Measurements from ENCODE around the gene DHRS7B.

DHRS7B gene

DNA sequence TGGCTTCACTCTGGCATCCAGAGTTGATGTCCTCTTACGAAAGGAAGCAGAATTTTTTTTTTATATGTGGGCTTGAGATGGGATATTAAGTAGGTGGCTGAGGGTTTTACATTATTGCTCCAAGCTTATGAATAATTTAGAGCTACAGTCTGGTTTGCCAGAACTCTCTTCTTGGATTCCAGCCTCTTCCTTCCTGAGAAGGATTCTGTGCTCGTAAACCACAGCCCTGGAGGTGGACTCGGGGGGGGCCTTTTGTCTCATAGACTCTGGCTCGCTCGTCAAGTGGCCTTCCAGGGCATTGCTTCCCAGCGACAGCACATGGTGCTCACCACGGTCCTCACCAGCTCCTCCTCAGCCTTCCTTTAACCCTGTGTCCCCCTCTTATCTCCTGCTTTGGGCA is 44.0 kb downstream of the DHRS7B start:
- no peak overlapping the region for H3K4me3 ChIP-seq (ENCODE audit: severe bottlenecking)
- no peak overlapping the region for H3K27ac ChIP-seq (ENCODE audit: poor library complexity, severe bottlenecking)
- H3K27me3 ChIP-seq (ENCODE audit: insufficient read depth, poor library complexity, severe bottlenecking): no peaks in the 10 kb centered on the region
- ATAC-seq (ENCODE audit: low read depth) (no peak), DNase-seq (ENCODE audit: low spot score) (no peak)
- H3K36me3 ChIP-seq (ENCODE audit: low read depth): no peaks in the 10 kb centered on the region; the same call in 1 of the 2 replicates
- no peaks in the 10 kb centered on the region for H3K9me3 ChIP-seq (ENCODE audit: severe bottlenecking)
- no peaks in the 10 kb centered on the region for H3K4me1 ChIP-seq (ENCODE audit: insufficient read depth, poor library complexity, severe bottlenecking)
- TF ChIP-seq, protein P1, sequence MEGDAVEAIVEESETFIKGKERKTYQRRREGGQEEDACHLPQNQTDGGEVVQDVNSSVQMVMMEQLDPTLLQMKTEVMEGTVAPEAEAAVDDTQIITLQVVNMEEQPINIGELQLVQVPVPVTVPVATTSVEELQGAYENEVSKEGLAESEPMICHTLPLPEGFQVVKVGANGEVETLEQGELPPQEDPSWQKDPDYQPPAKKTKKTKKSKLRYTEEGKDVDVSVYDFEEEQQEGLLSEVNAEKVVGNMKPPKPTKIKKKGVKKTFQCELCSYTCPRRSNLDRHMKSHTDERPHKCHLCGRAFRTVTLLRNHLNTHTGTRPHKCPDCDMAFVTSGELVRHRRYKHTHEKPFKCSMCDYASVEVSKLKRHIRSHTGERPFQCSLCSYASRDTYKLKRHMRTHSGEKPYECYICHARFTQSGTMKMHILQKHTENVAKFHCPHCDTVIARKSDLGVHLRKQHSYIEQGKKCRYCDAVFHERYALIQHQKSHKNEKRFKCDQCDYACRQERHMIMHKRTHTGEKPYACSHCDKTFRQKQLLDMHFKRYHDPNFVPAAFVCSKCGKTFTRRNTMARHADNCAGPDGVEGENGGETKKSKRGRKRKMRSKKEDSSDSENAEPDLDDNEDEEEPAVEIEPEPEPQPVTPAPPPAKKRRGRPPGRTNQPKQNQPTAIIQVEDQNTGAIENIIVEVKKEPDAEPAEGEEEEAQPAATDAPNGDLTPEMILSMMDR (IDR thresholded peaks at IDR 0.05; ENCODE audit: poor library complexity, severe bottlenecking): no peak

DNA sequence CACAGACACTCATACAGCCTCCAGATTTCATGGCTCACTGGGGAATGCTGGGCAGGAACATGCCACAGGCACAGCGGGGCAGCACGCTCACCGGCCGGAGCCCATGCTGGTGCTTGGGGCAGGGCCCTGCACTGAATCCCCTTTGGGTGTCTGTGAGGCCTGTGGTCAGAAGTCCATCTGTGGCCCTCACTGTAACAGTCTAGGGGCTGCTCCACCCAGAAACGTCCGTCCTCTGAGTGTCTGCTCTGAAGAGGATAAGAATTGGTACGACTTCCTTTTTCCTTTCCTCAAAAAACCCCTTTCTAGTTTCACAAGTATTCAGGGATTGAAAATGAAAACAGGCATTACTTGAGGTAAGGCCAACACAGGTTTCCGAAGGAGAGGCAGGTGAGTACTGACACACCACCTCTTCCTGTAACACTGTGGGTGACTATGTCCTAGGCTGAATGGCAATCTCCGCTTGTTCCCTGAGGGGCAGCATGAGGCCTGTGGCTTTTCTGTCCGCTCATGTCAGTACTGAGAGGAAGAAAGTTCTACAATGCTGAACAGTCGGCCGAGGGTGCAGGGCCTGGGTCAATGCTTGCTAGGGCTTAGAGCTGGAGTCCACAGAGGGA is 44.7 kb downstream of the DHRS7B start:
- no peak for DNase-seq (ENCODE audit: low spot score)
- Histone ChIP-seq H3K4me1 (ENCODE audit: insufficient read depth, poor library complexity, severe bottlenecking) (no peaks in the 10 kb centered on the region), H3K27me3 (ENCODE audit: insufficient read depth, poor library complexity, severe bottlenecking) (no peaks in the 10 kb centered on the region), H3K36me3 (ENCODE audit: low read depth) (no peaks in the 10 kb centered on the region; the same call in 1 of the 2 replicates), H3K27ac (ENCODE audit: poor library complexity, severe bottlenecking) (no peak overlapping the region), H3K9me3 (ENCODE audit: severe bottlenecking) (no peaks in the 10 kb centered on the region), H3K4me3 (ENCODE audit: severe bottlenecking) (no peak overlapping the region)
- TF ChIP-seq, protein P1 (IDR thresholded peaks at IDR 0.05; ENCODE audit: poor library complexity, severe bottlenecking): no peak
- no peak for ATAC-seq (ENCODE audit: low read depth)

DNA sequence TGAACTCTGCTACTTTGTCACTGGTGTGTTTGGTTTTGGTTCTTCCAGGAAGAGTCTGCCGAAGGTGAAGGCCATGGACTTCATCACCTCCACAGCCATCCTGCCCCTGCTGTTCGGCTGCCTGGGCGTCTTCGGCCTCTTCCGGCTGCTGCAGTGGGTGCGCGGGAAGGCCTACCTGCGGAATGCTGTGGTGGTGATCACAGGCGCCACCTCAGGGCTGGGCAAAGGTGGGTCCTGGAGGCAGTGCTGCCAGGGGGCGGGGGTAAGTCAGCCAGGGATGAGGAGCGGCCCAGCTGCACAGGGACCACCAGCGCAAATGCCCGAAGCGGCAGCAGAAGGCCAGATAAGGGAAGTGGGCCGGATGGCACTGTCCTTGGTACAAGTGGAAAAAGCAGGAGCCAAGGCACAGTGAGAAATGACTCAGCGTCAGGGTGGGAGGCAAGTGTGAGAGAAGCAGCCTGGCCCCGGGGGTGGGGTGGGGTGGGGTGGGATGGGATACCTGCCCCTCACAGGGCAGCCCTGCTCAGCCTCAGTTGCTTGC is 45.3 kb downstream of the DHRS7B start:
- H3K4me1 ChIP-seq (ENCODE audit: insufficient read depth, poor library complexity, severe bottlenecking): no peaks in the 10 kb centered on the region
- H3K9me3 ChIP-seq (ENCODE audit: severe bottlenecking): no peaks in the 10 kb centered on the region
- no peak for DNase-seq (ENCODE audit: low spot score)
- H3K36me3 ChIP-seq (ENCODE audit: low read depth): no peaks in the 10 kb centered on the region; the same call in 1 of the 2 replicates
- no peaks in the 10 kb centered on the region for H3K27me3 ChIP-seq (ENCODE audit: insufficient read depth, poor library complexity, severe bottlenecking)
- TF ChIP-seq, protein P1 (IDR thresholded peaks at IDR 0.05; ENCODE audit: poor library complexity, severe bottlenecking): no peak
- no peak overlapping the region for H3K4me3 ChIP-seq (ENCODE audit: severe bottlenecking)
- H3K27ac ChIP-seq (ENCODE audit: poor library complexity, severe bottlenecking): no peak overlapping the region
- no peak for ATAC-seq (ENCODE audit: low read depth)

DNA sequence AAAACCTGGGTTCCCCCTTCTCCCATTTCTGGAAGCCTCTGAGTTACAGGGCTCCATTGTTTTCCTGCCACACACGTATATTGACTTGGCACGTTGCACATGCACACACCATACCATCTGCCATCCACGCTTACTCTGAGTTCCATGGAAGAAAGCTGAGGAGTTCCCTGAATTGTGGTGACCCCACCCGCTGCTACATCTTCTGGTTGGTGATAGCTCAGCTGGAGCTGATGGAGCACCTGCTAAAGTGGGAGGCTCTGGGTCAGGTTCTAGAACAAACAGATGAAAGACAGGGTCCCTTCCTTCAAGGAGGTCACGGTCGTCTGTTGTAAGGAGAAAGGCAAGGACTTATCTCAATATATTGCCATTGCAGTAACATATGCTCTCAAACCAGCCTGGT is 46.1 kb downstream of the DHRS7B start:
- H3K4me3 ChIP-seq (ENCODE audit: severe bottlenecking): no peak overlapping the region
- H3K27me3 ChIP-seq (ENCODE audit: insufficient read depth, poor library complexity, severe bottlenecking): no peaks in the 10 kb centered on the region
- H3K27ac ChIP-seq (ENCODE audit: poor library complexity, severe bottlenecking): no peak overlapping the region
- TF ChIP-seq, protein P1 (IDR thresholded peaks at IDR 0.05; ENCODE audit: poor library complexity, severe bottlenecking): no peak
- no peaks in the 10 kb centered on the region for H3K4me1 ChIP-seq (ENCODE audit: insufficient read depth, poor library complexity, severe bottlenecking)
- no peaks in the 10 kb centered on the region; the same call in 1 of the 2 replicates for H3K36me3 ChIP-seq (ENCODE audit: low read depth)
- ATAC-seq (ENCODE audit: low read depth) (no peak), DNase-seq (ENCODE audit: low spot score) (no peak)
- H3K9me3 ChIP-seq (ENCODE audit: severe bottlenecking): no peaks in the 10 kb centered on the region

DNA sequence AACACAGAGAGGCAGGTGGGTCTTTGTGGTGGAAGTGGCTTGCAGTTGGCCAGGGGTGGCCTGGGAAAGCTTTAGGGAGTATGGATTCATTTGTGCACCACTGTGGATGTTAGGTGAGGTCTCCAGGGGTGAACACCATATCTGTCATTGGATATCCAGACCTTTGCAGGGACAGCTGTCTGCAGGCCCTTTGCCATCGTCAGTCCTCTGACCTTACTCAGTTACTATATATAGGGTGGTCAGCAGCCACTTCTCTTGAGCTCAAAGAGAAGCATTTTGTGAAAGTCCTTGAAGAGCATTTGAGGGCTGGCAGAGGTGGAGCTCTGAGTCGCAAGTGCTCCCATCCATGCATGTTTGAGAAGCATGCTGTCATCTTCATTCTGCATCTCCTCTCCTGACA is 46.8 kb downstream of the DHRS7B start:
- TF ChIP-seq, protein P1 (IDR thresholded peaks at IDR 0.05; ENCODE audit: poor library complexity, severe bottlenecking): no peak
- no peak for DNase-seq (ENCODE audit: low spot score)
- no peaks in the 10 kb centered on the region for H3K9me3 ChIP-seq (ENCODE audit: severe bottlenecking)
- H3K27ac ChIP-seq (ENCODE audit: poor library complexity, severe bottlenecking): no peak overlapping the region
- no peaks in the 10 kb centered on the region for H3K27me3 ChIP-seq (ENCODE audit: insufficient read depth, poor library complexity, severe bottlenecking)
- no peaks in the 10 kb centered on the region; the same call in 1 of the 2 replicates for H3K36me3 ChIP-seq (ENCODE audit: low read depth)
- no peak overlapping the region for H3K4me3 ChIP-seq (ENCODE audit: severe bottlenecking)
- no peak for ATAC-seq (ENCODE audit: low read depth)
- H3K4me1 ChIP-seq (ENCODE audit: insufficient read depth, poor library complexity, severe bottlenecking): no peaks in the 10 kb centered on the region

All from RWPE2 (cell line).